Tibial nerve (tissue), 4 donors: ENCODE measurements around the gene ETV6.

ENCODE experiments used
- CTCF ChIP-seq, 5 experiments: fragments of 200-600 bp in 3 of 5; fragments of 450-650 bp in 2 of 5; sonication (generic) in 3 of 5; IDR thresholded peaks; one replicate each; pipeline ENCODE4 v1.5.1; 2016 to 2019; ENCODE audit warnings: antibody characterized with exemption in 5 of 5, mild to moderate bottlenecking in 3 of 5, moderate library complexity in 2 of 5
- EP300 ChIP-seq, 2 donors: sonication (generic); formaldehyde crosslinking; IDR thresholded peaks; one replicate each; pipeline ENCODE4 v1.6.1; 2017; ENCODE audit warnings: antibody characterized with exemption in 2 of 2, mild to moderate bottlenecking in 1 of 2

- TF ChIP-seq CTCF (IDR thresholded peaks at IDR 0.05) (no peak), EP300 (IDR thresholded peaks at IDR 0.05) (no peak)
These were observed 21.1 kb upstream of the ETV6 start for GRCh38 chr12:11628353-11628752.
